ENCODE measurements around the gene ADIPOR2.

The ADIPOR2 gene

GRCh38 chr12:1738446-1738845 is 47.6 kb downstream of the ADIPOR2 start:
- no peak for DNase-seq

- no peak for DNase-seq
These were observed 48.5 kb downstream of the ADIPOR2 start for GRCh38 chr12:1739368-1739767.

GRCh38 chr12:1740161-1740948 is 49.5 kb downstream of the ADIPOR2 start:
- no peak for DNase-seq

GRCh38 chr12:1741154-1741949 is 50.5 kb downstream of the ADIPOR2 start:
- DNase-seq: no peak

GRCh38 chr12:1744932-1745331 is 54.1 kb downstream of the ADIPOR2 start:
- DNase-seq: no peak

- DNase-seq: no peak
These were observed 56.7 kb downstream of the ADIPOR2 start for GRCh38 chr12:1747609-1748008.

- DNase-seq: no peak
These were observed 58.1 kb downstream of the ADIPOR2 start for GRCh38 chr12:1749019-1749418.

GRCh38 chr12:1750300-1750699 is 59.4 kb downstream of the ADIPOR2 start:
- DNase-seq: no peak

- no peak for DNase-seq
These were observed 67.5 kb downstream of the ADIPOR2 start for GRCh38 chr12:1758376-1758775.

- no peak for DNase-seq
These were observed 68.0 kb downstream of the ADIPOR2 start for GRCh38 chr12:1758887-1759286.

- DNase-seq: no peak
These were observed 69.9 kb downstream of the ADIPOR2 start for GRCh38 chr12:1760566-1761382.

GRCh38 chr12:1761857-1762256 is 71.0 kb downstream of the ADIPOR2 start:
- no peak for DNase-seq

- DNase-seq: no peak
These were observed 72.3 kb downstream of the ADIPOR2 start for GRCh38 chr12:1763153-1763552.

GRCh38 chr12:1766110-1766509 is 75.2 kb downstream of the ADIPOR2 start:
- no peak for DNase-seq

GRCh38 chr12:1767407-1768090 is 76.7 kb downstream of the ADIPOR2 start:
- no peak for DNase-seq

GRCh38 chr12:1768615-1769014 is 77.7 kb downstream of the ADIPOR2 start:
- no peak for DNase-seq

GRCh38 chr12:1769809-1770494 is 79.1 kb downstream of the ADIPOR2 start:
- DNase-seq: no peak

GRCh38 chr12:1773937-1774655 is 83.2 kb downstream of the ADIPOR2 start:
- DNase-seq: no peak

GRCh38 chr12:1776170-1776921 is 85.5 kb downstream of the ADIPOR2 start:
- peak; percentile 56 for DNase-seq

- DNase-seq: no peak
These were observed 86.9 kb downstream of the ADIPOR2 start for GRCh38 chr12:1777798-1778197.

- DNase-seq: no peak
These were observed 88.0 kb downstream of the ADIPOR2 start for GRCh38 chr12:1778911-1779310.

All from retina (tissue), 1 donor.